Measurements from ENCODE around the gene SNAPC4. TPM values are rescaled to one million over a fixed set of nuclear protein-coding genes. Genes with fewer than 3 reads are reported as not detected.
"Not testable (repeated sequence)": the region's sequence is repeated elsewhere in the genome, so short reads cannot be mapped to it uniquely, and the experiment has no call there.

Gene SNAPC4
- total RNA-seq, 2 donors from 2014 or later = 12.5 to 16.7 TPM

- Mint-ChIP-seq H3K27ac (peak overlapping the region; percentile 44 to 75), H3K36me3 (no peaks in the 10 kb centered on the region), H3K9me3 (no peaks in the 10 kb centered on the region)
- DNase-seq (ENCODE audit: low spot score in 2 of 2) = no peak
- no peak for ATAC-seq
These were observed 38.1 kb downstream of the SNAPC4 start for GRCh38 chr9:136361754-136362449.

DNA sequence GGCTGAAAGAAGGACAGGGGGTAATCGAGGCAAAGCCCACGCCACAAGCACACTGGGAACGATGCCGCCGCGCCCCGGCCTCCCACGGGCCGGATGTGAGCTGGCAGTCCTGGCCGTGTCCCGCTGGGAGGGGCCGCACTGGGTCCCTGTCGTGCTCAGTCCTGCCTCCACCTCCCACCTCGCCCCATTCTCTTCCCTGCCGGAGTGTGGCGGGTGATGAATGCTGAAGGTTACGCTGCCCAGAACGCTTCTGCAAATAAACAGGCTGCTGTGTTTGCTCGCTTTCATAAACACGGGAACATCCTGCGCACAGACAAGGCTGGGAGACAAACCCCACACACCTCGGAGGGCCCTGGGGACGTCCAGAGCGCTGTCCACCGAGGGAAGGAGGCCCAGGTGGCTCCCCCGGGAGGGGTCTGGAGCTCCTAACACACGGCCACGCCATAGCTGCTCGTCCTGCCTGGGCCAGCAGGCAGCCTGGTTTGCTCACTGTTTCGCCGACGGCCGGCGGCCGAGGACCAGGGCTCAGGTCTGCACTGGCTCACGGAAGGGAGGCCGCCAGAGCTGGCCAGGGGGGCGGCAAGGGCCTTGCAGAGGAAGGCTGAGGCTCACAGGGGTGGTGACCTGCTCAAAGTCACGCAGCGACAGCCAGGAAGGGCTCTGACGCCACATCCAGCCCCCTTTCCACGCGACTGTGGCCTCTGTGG, 38.8 kb downstream of the SNAPC4 start:
- DNase-seq (ENCODE audit: low spot score in 2 of 2) (no peak), ATAC-seq (no peak)
- no peak overlapping the region for H3K27ac Mint-ChIP-seq
- no peaks in the 10 kb centered on the region for H3K36me3 Mint-ChIP-seq
- no peaks in the 10 kb centered on the region for H3K9me3 Mint-ChIP-seq

DNA sequence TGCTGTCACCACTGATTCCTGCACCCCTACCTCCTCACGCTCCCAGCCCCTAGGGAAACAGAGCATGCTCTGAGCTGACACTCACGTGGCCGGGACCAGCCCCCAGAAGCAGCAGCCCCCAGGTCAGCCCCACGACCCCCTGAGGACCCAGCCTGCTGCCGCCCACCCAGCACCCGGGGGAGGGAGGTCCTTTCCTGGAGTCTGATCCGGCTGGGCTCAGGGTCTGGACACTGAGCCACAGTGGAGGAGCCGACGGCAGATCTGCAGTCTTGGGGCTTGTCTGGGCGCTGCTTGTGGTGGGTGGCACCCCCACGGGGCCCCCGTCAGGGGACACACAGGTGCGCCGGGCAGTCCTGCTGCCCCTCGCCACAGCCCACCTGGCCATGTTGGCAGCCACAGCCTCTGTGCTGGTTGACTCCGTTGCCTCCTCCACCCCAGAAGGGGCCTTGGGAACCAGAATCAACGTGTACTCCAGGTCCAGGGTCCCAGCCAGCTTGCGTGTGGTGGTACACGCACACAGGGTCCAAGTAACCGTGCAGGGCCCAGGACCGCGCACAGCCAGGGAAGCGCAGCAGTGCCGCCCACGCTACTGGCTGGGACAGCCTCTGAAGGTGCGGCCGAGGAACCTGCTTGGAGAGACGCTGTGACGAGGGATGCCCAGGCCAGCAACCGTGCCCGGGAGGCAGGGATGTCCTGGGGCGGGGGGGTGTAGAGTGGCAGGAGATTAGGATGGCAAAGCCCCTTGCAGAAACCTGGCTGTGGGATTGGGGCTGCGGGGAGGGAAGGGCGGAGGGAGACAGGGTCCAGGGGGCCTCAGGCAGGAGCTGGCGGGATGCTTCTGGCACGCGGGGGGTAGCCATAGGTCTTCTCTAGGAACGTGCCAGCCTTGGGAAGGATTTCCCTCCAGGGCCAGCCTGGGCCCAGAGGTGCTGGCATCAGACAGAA, 39.9 kb downstream of the SNAPC4 start:
- Mint-ChIP-seq H3K36me3 (no peaks in the 10 kb centered on the region), H3K9me3 (no peaks in the 10 kb centered on the region), H3K27ac (no peak overlapping the region)
- DNase-seq (ENCODE audit: low spot score in 2 of 2) (no peak), ATAC-seq (no peak)

DNA sequence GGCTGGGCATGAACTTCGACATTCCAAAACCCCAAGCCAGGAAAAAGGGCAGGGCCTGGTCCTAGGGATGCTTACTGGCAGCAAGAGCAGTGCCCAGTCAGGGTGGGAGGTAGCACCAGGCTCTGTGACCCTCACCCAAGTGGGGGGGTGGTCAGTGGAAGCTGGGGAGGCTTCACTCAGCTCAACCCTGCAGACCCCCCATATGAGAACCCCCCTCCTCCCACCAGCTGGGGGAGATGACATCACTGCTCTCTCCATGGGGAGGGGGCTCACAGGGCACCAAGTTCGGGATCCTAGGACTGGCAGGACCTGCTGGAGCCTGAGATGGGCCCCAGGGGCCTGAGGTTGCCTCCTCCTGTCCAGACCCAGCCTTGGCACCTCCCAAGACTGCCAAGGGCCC, 41.1 kb downstream of the SNAPC4 start:
- Mint-ChIP-seq H3K36me3 (no peaks in the 10 kb centered on the region), H3K9me3 (no peaks in the 10 kb centered on the region), H3K27ac (no peak overlapping the region)
- ATAC-seq (no peak), DNase-seq (ENCODE audit: low spot score in 2 of 2) (no peak)

DNA sequence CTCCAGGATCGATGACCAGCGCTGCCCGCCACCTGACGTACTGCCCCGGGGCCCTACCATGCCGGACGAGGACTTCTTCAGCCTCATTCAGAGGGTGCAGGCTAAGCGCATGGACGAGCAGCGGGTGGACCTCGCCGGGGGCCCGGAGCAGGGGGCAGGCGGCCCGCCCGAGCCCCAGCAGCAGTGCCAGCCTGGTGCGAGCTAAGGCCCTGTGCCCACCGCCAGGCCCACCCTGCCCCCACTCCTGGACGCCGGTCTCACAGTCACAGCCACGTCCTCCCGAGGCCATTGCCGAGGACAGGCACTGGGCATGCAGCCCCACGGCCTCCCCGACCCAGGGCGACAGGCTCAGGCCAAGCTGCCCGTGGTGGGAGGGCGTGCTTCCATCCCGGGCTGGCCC, 42.0 kb downstream of the SNAPC4 start:
- H3K27ac Mint-ChIP-seq = no peak overlapping the region
- no peaks in the 10 kb centered on the region for H3K9me3 Mint-ChIP-seq
- no peak for ATAC-seq
- no peak for DNase-seq (ENCODE audit: low spot score in 2 of 2)
- no peaks in the 10 kb centered on the region for H3K36me3 Mint-ChIP-seq

- H3K27ac Mint-ChIP-seq = no peak overlapping the region
- DNase-seq (ENCODE audit: low spot score in 2 of 2) (no peak), ATAC-seq (no peak)
- no peaks in the 10 kb centered on the region for H3K36me3 Mint-ChIP-seq
- H3K9me3 Mint-ChIP-seq = no peaks in the 10 kb centered on the region
These were observed 42.7 kb downstream of the SNAPC4 start for GRCh38 chr9:136357202-136357725.

DNA sequence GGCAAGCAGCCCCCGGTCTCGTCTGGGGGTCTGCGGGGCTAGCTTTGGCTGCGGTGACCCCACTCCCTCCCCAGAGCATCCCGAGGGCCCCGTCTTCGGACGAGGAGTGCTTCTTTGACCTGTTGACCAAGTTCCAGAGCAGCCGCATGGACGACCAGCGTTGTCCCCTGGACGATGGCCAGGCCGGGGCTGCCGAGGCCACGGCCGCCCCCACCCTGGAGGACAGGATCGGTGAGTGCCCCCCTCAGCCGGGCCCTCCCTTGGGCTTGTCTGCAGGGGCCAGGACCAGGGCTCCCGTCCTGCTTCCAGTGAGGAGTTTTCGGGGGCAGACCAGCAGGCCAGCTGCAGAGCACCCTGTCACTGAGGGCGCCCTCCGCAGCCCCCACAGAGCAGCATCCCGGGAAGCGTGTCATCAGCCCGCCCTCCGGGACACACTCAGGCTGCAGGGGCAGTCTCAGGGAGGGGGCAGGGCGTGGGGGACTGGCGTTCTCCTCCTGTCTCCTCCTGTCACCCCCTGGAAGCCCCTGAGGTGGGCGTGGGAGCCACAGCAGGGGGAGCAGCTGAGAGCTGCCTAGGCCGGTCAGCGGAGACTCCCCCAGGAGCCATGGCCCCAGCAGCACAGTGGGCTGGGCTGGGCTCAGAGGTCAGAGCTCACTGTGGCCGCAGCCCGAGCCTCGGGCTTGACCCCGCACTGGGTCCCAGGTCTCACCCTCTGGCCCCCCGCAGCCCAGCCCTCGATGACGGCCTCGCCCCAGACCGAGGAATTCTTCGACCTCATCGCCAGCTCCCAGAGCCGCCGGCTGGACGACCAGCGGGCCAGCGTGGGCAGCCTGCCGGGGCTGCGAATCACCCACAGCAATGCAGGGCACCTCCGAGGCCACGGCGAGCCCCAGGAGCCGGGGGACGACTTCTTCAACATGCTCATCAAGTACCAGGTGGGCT, 44.1 kb downstream of the SNAPC4 start:
- no peak overlapping the region for H3K27ac Mint-ChIP-seq
- no peaks in the 10 kb centered on the region for H3K36me3 Mint-ChIP-seq
- no peaks in the 10 kb centered on the region for H3K9me3 Mint-ChIP-seq
- ATAC-seq (no peak), DNase-seq (ENCODE audit: low spot score in 2 of 2) (no peak)

DNA sequence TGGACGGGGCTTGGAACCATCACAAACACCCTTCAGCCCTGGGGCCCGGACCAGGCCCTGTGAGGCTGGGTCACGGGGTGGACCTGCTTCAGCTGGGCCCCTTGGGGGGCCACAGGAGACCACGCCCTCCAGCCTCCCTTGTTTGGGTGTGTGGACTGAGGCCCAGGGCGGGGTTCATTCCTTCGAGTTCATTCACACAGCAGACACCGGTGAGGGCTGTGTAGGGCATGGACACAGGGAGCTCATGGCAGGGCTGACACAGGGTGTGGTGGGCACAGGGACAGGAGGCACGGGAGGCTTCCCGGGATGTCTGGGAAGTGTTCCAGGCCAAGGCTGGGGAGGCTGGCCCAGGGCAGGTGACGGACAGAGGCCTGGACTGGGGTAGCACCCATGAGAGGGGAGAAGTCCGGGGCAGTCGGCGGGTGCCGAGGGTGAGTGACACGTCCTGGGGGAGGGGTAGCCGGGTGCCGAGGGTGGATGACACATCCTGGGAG, 45.3 kb downstream of the SNAPC4 start:
- no peaks in the 10 kb centered on the region for H3K36me3 Mint-ChIP-seq
- H3K27ac Mint-ChIP-seq = peak overlapping the region in 1 of 2 donors; percentile 68
- H3K9me3 Mint-ChIP-seq = no peaks in the 10 kb centered on the region
- DNase-seq (ENCODE audit: low spot score in 2 of 2) (no peak), ATAC-seq (no peak)

GRCh38 chr9:136353757-136354488, 46.0 kb downstream of the SNAPC4 start:
- ATAC-seq (no peak), DNase-seq (ENCODE audit: low spot score in 2 of 2) (no peak)
- no peaks in the 10 kb centered on the region for H3K9me3 Mint-ChIP-seq
- H3K36me3 Mint-ChIP-seq = no peaks in the 10 kb centered on the region
- peak overlapping the region in 1 of 2 donors; percentile 68 for H3K27ac Mint-ChIP-seq

DNA sequence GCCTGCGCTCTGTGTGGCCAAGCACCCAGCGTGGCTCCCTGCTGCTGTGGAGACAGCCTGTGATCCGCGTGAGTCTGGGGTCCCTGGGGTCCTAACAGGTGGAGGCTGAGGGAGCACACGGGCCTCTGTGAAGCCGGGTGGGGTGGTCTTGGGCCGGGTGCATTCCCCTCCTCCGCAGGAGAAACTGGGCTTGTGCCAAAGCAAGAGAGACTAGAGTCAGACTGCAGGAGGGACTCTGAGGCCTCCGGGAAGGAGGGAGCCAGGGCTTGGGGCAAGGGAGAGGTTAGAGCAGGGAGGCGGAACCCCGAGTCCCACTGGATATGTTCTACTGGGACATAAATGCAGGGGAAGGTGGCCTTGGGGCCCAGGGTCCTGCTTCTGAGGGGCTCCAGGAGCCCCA, 46.9 kb downstream of the SNAPC4 start:
- Mint-ChIP-seq H3K27ac (no peak overlapping the region), H3K9me3 (no peaks in the 10 kb centered on the region), H3K36me3 (no peaks in the 10 kb centered on the region)
- no peak for ATAC-seq
- DNase-seq (ENCODE audit: low spot score in 2 of 2) = no peak

- ATAC-seq (no peak), DNase-seq (ENCODE audit: low spot score in 2 of 2) (no peak)
- Mint-ChIP-seq H3K27ac (no peak overlapping the region), H3K36me3 (no peaks in the 10 kb centered on the region), H3K9me3 (no peaks in the 10 kb centered on the region)
These were observed 47.3 kb downstream of the SNAPC4 start for GRCh38 chr9:136352682-136353081.

DNA sequence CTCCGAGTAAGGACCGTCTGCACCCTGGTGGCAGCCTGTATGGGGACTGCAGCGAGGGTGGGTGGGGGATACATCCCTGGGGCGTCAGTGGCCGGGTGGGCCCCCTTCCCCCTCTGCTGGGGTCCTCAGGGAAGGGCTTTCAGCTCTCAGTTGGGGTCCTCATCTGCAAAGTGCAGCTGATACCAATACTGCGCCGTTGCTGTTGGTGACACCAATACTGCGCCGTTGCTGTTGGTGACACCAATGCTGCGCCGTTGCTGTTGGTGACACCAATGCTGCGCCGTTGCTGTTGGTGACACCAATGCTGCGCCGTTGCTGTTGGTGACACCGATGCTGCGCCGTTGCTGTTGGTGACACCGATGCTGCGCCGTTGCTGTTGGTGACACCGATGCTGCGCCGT, 48.1 kb downstream of the SNAPC4 start:
- H3K27ac Mint-ChIP-seq; H3K36me3 Mint-ChIP-seq; ATAC-seq; DNase-seq (ENCODE audit: low spot score in 2 of 2); H3K9me3 Mint-ChIP-seq: not testable (repeated sequence)

DNA sequence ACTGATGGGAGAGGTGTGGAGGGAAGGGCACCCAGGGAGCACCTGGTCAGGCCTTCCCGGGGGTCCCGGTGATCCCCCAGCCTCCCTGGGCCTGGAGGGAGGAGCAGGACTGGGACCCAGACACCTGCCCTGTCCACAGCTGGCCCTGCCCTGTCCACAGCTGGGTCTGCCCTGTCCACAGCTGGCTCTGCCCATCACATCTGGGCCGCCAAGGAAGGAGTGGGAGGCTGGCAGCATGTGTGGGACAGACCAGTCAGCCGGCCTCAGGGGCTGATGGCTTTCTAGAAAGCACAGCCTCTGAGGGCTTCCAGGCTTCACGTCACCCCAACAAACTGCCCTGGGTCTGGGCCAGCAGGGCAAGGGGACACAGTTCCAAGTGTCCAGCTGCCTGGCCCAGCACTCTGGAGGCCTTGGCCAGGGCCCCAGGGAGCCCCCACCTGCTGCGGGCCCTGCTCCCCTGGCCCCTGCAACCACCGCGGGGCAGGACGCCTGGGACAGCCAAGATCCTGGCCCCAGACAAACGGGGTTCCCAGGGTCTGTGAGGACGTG, 48.6 kb downstream of the SNAPC4 start:
- no peak for ATAC-seq
- Mint-ChIP-seq H3K36me3 (no peaks in the 10 kb centered on the region), H3K27ac (no peak overlapping the region), H3K9me3 (no peaks in the 10 kb centered on the region)
- no peak for DNase-seq (ENCODE audit: low spot score in 2 of 2)

Data from activated naive CD4-positive, alpha-beta T cell treated with anti-CD3 and anti-CD28 coated beads, Interleukin-2, amount 50 U/mL, for 72 hours (primary cell).